Measurements from ENCODE around the gene MED28.
"Not testable (repeated sequence)": the region's sequence is repeated elsewhere in the genome, so short reads cannot be mapped to it uniquely, and the experiment has no call there.

The MED28 gene, protein sequence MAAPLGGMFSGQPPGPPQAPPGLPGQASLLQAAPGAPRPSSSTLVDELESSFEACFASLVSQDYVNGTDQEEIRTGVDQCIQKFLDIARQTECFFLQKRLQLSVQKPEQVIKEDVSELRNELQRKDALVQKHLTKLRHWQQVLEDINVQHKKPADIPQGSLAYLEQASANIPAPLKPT

DNA sequence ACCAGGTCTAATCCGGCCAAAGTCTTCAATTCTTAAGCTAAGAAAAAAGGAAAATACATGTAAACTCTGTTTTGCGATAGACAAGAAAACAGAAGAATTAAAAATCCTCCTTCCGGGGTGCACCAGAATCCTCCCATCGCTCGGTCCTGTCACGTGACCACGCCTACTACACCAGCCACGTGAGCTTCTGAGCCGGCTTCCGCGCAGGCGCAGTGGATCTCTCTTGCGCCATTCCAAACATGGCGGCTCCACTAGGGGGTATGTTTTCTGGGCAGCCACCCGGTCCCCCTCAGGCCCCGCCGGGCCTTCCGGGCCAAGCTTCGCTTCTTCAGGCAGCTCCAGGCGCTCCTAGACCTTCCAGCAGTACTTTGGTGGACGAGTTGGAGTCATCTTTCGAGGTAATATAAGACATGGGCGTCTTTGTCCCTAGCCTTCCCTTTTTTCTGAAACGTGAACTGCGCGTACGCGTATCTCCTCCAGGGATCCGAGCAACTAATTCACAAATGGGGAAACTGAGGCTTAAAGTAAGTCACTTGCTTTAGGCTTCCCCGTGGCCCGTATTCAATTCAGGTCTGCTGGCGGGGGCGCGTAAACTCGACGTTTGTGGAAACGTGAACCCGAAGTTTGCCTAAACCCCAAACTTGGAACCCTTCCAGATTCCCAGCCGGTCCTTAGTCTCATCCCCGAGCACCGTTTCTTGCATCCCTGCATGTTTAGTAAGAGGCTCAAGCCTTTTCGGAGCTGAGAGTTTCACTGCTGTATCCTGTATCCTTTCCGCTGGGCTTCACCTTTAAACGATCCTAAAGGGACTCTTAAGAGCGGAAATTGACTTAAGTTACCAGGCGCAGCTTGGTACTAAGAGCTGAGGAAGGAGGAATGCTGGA is at the start of gene MED28:
MED28 (plus strand) TSS at position 226 of the 884 bp plus-strand sequence; CDS start at position 240, 14 bp downstream.
- DNase-seq, result peak; percentile 95

DNA sequence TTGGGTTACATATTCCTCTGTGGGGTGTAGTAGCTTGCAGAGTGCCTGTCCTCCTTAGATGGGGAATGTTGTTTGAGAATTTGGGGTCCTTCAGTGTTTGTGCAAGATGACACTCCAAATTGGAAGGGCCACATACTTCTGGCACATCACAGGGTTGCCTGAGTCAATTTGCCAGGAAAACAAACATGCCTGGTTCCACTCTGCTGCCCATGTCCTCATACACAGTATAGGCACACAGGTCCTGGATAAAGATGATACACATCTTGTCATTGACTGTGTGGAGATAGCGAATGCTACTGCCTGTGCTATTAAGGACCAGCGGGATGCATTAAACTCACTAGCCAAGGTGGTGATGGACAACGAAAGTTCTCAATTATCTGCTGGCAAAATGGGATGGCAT is 48.6 kb upstream of the MED28 start:
- DNase-seq, result no peak

DNA sequence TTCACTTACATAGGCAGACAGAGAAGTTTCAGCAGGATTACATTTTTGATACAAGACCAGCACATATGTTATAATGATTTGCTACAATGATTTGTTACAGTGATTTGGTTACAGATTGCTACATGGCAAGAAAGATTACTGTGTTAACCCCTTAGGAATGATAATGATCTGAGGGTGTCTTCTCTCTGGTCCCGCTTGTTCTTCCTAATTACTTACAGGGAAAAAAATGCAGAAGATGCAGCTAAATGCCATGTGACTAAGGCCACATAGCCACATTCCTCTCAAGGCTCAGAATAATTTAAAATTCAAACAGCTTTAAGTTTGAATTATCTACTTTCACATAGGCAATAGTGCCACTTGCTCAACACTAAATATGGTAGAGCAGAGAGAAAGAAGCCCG is 47.2 kb upstream of the MED28 start:
- DNase-seq, result no peak

DNA sequence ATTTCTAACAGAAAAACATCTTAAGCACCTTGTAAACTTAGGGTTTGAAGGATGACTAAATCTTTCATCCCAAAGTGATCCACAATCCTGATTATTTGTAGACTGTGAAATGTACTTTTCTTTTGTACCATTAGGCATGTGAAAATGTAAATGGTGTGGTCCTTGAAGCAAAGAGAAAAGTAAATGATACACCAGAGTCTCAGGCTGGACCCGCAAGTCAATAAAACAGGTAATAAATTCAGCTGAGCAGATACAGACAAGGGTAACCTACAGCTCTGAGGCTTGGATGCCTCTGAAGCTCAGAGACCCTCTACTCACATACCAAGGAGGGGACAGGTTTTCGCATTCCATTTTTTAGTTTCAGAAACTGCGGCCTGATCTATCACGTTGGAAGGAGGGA is 40.2 kb upstream of the MED28 start:
- DNase-seq, result no peak

DNA sequence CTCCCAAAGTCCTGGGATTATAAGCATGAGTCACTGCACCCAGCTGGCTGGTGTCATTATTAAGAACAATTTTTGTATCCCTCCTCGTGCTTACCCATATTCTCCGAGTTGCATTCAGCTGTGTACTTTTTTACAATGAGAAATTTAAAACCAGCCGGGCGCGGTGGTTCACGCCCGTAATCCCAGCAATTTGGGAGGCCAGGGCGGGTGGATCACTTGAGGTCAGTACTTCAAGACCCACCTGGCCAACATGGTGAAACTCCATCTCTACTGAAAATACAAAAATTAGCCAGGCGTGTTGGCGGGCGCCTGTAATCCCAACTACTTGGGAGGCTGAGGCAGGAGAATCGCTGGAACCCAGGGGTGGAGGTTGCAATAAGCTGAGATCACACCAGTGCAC is 39.3 kb upstream of the MED28 start:
- DNase-seq, result not testable (repeated sequence)

DNA sequence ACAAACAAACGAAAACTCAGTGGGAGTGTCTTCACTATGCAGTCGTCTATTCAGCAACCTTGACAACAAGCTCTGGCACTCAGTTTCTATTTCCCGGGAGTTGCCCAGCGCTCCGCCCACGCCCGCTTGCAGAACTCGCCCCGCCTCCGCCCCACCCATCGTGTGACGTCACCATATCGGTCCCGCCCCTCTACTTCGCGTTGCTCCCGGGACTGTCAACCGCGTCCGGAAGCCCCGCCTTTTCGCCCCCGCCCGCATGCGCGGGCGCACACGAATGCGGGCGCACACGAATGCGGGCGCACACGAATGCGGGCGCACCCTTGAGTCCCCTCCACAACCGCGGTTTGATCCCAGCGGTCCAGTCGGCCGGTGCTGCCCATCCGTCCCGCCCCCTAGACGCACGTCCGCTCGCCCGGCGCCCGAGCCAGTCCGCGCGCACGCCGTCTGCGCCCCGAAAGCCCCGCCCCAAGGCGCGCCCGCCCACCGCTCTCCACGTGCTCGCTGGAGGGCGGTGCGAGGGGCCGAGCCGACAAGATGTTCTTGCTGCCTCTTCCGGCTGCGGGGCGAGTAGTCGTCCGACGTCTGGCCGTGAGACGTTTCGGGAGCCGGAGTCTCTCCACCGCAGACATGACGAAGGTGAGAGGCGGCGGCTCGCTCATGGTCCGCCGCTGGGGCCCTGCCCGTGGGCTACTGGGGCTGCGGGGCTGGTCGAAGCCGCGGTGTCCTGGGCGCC is 37.3 kb upstream of the MED28 start, which contains the start of gene LAP3:
LAP3 (plus strand) TSS at position 267 of the 733 bp plus-strand sequence; CDS start at position 535, 268 bp downstream.
- peak; percentile 99 for DNase-seq

DNA sequence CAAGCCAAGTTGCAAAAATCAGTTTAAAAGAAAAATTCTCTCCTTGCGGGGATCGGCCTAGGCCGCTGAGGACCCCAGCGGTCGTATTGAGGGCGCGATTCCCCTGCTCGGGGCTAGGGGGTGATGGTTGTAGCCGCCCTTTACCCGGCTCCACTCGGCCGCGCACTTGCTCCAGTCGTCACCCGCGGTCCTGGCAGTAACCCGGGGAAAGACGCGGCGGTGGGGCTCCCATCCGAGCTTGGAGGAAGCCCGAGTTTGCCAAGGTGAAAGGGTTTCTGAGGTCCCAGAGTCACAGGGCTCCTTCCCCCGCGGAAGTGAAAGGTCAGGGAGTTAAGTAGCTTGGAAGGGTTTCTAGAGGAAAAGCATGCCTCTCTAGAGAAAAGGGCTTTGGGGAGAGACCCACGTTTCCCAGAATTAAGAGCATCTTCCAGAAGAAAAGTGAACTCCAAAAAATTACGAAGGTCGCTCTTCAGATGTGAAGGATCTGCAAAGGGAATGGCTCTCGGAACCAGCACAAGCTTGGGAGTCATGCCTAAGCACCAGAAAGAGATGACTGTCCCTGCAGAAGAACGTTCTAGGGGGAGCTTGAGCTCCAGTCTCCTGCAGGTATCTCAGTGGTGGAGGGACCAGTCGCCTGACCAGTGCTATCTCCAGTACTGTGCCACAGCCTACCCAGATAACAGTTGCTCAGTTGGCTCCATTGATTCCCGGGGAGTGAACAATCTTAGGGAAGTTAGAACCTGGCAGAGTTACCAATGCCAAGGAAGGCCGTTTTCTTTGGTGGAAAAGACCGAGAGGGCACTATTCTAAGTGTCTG is 36.6 kb upstream of the MED28 start:
- DNase-seq, result peak; percentile 42

DNA sequence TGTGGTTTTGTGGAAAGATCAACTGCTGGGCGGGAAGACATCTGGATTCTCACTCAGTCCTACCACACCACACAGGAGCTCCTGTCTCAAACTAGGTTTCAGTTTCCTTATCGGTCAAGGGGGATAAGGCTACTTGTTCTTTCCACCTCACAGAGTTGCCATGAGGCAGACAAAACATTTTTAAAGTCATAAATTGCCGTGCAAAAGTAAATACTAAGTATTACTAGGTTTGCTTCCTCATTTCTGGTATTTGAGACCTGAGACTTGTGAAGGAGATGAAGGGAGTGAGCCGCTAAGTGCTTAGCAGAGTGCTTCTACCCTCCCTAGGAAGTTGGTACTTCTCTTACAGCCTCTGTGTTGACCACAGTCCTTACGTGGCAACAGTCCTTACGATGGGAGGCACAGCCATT is 36.0 kb upstream of the MED28 start:
- DNase-seq, result no peak

DNA sequence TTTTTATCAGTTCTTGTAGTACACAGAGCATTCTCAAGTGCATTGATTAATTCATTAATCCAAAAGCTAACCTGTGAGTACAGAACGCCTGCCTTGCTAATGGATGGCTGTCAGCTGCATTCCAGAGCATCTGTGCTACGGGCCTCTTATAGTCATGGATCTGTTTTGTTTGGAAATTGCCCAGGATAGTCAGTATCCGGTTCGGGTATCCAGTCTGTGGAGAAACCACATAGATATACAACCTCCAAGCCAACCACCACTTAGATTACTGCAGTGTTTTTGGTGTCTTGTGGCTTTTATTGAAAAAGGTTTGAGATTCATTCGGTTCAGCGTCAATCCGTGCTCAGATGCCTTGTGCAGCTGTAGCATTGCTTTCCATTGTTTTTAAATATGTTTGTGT is 33.5 kb upstream of the MED28 start:
- no peak for DNase-seq

DNA sequence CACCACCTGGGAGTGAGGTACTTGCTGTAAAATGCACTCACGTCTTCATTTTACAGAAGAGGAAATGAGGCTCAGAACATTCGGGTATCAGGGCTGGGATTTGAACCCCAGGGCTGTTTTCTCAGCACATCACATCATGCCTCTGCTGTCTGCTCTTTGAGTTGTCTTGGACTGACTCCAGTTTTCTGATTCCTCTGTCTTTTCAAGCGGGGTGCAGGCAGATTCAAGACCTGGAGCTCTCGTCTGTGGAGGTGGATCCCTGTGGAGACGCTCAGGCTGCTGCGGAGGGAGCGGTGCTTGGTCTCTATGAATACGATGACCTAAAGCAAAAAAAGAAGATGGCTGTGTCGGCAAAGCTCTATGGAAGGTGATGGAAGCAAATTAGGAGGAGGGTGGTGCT is 31.2 kb upstream of the MED28 start:
- no peak for DNase-seq

DNA sequence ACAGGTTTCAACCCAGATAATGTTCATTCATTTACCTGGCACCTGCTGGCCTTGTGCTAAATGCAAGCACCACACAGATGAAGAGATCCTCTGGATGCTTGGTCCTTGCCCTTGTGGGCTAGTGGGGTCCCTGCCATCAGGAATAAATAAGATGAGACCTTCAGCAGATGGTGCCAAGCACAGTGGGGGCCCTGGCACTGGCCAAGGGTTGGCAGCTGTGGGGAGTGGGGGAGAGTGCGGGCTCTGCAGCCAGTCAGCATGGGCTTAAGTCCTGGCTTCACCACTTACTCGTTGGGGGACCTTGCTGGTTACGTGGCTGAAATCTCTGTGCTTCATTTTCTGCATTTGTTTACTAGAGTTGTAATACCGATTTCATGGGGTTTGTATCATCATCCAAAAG is 30.5 kb upstream of the MED28 start:
- no peak for DNase-seq

DNA sequence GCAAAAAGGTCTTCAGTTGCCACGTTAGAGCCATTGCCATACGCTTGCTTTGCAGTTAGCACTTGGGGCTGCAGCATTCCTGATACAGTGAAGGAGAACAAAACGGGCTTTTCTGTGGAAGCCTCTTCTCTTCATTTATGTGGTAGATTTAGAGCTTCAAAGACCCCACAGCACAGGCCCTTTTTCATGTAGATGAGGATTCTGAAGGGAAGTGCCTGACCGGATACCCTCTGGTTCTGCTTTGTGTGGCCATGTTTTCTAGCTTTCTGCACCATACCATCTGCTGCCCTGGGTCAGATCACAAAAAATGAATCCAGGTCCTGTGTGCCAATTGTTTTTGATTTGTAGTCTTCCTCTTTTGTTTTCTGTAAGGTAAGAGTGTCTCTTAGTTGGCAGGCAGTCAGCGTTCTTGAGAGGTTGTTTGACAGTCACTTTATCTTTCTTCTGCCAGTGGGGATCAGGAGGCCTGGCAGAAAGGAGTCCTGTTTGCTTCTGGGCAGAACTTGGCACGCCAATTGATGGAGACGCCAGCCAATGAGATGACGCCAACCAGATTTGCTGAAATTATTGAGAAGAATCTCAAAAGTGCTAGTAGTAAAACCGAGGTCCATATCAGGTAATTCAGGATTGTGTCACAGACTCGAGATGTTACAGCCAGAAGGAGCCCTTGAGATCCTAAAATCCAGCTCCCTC is 29.8 kb upstream of the MED28 start:
- no peak for DNase-seq

DNA sequence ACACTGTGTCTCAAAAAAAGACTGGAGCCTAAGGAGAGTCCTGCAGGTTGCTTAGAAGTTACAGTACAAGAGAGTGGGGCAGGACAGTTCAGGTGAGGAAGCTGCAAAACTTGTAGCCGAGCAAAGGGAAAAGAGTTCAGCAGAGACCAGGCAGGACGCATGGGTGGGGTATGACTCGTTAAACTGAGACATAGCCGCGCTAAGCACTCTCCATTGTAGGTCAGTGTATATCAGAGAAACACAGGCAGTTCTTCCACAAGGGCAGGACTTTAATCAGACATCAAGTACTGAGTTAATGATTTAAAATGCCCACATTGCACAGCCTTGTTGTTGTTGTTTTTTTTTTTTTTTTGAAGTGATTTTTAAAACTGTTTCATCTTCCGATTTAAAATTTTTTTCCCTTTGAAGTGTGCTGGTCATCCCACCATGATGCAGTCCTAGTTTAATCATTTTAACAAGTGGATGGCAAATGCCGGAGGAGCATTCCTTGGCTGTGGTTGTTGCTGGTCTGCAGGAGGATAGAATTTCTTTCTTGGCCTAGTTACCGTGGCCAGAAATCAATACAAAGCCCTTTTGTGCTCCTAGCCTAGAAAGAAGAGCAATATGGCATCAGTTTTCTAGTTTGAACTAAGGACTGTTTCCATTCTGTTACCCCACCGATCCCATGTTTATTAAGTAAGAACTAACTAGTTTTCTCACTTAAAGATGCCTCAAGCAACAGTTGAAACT is 27.2 kb upstream of the MED28 start:
- DNase-seq, result no peak

DNA sequence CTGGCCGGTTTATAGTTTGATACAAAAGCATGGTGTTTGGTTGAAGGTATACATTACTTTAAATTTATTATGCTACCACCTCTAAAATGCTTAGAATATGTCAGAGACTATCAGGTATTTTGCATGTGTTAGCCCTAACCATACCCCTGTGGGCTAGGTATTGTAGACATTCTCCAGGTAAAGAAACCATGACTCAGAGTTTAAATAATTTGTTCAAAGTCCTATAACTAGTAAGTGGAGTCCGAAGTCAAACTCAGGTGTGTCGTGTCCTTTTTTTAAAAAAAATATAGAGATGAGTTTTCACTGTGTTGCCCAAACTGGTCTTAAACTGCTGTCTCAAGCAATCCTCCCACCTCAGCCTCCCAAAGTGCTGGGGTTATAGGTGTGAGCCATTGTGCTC is 25.1 kb upstream of the MED28 start:
- DNase-seq, result no peak

DNA sequence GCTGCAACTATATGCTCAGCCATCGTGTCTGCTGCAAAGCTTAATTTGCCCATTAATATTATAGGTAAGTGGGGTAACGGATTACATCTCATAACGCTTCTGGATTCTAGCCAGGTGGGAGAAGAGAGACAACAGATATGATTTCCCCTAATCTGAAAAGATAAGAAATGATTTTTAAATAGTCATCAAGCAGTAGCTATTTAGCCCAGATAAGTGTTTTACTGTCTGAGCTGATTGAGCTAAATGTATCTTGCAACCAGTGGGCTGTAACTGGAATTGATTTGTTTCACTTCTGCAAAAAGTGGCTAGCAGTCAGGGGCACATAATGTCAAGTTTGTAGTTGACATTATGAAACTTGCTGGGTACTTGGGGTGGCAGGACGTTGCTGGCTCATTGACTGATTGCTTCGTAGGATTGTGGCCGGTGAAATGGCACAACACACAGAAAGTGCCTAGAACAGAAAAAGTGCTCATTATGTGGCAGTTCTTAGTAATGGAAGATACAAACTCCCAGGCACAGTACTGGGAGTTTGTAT is 18.9 kb upstream of the MED28 start:
- DNase-seq, result no peak

DNA sequence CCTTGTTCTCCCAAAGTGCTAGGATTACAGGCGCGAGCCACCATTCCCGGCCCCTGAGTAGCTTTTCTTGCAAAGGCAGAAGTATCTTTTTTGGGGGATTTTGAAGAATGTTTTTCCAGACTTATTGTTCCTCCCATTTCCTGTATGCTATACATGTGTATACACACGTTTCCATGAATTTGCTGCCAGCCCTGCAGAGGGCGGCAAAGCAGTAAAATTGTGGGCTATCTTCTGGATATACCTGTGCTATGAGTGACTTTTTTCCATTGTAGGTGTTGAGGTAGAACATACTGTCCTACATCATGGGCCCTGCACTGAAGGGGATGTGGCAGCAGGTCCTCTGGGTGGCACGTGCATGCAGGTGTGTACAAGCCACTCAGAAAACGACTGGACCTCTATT is 16.9 kb upstream of the MED28 start:
- DNase-seq, result no peak

DNA sequence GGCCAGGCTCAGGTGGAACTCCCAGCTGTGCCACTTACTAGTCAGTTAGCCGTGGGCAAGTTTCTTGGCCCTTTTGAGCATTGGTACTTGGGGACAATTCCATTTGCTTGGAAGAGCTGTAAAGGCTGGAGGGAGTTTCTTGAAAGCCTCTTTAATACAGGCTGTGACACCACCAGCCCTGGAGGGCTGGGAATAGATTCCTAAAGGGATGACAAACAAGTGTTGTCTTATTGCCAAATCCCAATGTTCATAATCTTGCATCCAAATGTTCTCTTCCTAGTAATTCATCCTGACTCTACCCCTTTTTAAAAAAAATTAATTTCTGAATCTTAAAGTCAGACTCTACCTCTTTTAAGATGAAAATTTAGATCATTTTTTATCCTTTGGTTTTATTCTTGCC is 14.6 kb upstream of the MED28 start:
- no peak for DNase-seq

DNA sequence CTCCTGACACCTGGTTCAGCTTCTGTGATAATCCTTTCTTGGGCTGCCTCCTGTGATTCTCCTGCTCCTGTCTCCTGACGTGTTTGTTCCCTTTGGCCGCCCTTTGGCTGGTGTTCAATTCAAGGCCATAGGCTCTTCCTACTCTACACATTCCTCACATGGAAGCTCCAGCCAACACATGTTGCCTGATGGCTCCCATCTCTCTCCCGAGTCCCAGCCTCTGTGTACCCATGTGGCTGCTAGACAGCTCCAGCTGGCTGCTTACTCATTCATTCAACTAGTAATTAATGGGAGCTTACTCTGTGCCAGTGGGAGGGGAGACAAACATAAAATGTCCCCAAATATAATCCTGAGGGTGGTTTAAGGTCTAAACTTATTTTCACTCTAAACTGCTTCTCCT is 9.2 kb upstream of the MED28 start:
- DNase-seq, result no peak

DNA sequence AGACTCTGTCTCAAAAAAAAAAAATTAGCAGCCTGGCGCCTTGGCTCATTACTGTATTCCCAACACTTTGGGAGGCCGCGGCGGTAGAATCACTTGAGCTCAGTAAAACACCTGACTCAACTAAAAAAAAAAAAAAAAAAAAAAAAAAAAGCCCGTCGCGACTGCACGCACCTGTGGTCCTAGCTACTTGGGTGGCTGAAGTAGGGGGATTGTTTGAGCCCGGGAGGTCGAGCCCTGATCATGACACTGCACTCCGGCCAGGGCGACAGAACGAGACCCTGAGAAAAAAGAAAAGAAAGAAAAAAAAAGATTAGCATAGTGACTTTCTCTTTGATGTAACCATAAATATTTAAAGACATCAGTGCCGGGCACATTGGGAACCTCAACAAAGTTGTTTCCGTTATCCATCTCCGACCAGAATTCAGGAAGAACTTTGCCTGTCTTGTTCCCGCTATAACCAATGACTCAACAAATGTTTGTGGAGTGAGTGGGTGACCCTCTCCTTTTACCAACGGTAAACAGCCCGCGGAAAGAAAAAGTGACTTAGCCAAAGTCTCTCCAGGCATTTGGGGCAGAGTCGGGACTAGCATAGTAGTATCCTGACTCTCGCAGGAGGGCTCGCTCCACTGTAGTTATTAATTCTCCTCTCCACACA is 553 bp upstream of the MED28 start:
- peak; percentile 16 for DNase-seq

DNA sequence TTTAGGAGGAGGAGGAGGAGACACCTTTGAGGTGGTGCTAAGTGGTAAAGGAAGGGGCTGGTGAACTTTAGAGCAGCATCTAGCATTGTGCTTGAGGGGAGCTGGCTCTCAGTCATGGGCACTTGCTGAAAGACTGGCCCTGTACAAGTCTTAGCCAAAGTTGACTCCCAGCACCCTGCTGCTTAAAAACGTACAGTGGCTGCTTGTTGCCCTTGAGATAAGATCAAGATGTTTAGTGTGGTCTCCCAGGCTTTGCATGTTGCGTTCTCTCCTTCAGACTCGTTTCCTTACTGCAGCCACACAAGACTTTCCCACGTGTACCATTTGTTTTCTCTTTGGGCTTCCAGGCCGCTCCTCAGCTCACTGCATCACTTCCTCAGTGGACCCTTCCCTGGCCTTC is 1.8 kb downstream of the MED28 start:
- no peak for DNase-seq

DNA sequence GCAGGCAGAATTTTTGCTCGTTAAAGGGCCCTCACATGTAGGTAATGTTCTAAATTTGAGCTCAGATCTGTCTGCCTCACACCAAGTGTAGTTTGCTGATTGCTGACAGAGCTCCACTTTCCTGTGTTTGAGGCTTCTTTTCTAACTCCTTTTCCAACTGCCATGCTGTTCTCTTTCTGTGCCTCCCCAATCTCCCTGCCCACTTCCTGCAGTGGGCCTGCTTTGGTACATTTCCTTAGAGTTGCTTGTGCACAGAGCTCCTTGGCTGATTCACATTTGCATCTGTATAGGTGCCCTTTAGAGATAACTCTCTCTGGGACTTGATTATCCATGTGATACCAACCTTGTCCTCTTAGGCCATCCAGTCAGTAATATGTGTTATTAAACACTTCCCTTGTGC is 4.5 kb downstream of the MED28 start:
- DNase-seq, result no peak
